Cortex of kidney (tissue), 1 donor: ENCODE data around the gene MICAL3.

Experiments used
- DNase-seq: peaks from one replicate; lab custom pipeline; 2025; lab: John Stamatoyannopoulos, UW

The MICAL3 gene

DNA sequence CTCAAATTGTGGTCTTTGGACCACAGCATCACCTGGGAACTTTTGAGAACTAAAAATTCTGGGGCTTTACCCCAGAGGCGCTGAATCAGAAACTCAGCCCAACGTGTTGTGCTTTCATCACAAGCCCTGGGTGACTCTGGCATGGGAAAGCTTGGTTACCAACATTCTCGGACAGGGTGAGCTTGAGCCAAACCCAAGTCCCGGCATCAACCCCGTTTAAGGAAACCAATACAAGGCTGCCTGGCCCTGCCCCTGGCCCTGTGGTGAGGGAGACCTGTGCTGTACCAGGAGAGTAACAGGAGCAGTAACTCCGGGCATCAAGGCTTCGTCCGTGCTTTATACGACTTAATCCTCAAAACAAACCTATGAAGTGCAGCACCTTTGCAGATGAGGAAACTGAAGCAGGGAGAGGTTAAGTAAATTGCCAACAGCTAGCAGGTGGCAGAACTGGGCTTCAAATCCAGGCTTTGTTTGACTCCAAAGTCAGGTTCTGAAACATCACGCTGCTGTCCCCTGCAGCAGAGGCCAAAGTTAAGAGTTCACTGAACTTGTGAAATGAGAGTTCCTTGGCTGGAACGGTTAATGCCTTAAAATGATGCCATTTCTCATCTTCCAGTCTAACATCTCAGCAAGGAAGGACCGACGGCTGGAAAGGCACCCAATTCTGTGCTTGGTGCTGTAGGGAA, 186.0 kb downstream of the MICAL3 start:
- DNase-seq: no peak

DNA sequence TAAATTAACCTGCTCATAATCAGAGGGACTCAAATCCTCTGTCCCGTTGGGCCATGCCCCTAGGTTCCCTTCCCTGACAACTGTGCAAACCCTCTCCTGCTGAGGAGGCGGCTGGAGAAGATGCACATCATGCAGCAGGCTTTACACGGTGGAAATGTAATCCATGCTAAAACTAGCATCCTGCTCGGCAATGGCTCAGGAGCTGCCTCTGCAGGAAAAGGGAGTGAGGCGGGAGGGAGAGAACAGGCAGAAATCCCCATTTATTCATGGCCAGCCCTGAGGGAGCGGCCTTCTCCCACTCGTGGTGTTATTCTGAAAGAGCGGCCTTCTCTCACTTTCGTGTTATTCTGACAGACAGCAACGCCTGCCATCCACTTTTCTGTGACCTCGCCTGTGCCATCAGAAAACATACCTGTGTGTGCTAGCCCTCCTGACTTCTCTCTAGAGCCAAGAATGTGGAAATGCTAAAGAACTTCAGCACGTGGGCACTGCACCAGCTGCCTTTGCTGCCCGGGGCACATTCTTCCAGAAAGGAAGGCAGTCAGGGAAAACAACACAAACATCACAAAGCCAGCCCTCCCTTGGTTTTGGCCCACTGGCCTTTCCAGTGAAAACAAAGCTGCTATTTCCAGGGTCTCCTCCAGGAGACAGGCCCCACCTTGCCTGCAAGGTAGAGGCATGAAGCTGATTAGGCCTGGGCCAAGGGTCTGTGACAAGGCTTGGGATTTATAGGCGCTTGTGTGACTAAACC, 187.2 kb downstream of the MICAL3 start:
- DNase-seq: no peak

DNA sequence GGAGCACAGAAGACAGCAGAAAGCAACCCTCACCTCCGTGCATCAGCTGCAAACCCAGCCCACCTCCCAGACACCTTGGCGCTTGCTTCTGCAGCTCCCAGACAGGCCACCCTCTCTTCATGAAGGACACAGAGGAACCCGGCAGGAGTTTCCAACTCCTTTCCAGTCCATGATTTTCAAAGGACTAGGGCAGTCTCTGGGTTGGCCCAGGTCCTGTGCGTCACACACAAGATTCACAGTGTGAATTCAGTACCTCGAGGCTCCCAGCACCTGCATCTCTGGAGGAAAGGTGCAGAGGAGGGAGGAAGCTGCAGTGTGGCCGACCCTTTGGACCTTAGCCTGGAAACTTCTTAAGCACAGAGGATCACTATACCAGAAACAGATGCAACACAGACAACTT, 189.1 kb downstream of the MICAL3 start:
- no peak for DNase-seq

DNA sequence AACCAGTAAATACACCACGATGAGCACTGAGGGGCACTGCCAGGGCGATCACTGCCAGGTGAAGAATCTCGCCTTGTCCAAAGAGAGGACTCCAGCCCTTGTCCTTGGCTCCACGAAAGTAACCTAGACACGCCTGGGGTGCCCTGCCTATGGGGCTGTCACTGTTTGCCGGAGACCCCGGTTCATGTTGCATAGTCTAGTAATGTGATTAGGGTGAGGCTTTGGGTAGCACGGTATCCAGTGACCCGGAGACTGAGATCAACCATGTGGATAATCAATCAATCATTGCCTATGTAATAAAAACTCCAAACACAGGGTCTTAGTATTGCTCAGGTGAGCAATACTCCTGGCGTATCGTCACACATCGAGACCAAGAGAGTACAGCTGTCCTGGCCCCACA, 190.9 kb downstream of the MICAL3 start:
- no peak for DNase-seq

DNA sequence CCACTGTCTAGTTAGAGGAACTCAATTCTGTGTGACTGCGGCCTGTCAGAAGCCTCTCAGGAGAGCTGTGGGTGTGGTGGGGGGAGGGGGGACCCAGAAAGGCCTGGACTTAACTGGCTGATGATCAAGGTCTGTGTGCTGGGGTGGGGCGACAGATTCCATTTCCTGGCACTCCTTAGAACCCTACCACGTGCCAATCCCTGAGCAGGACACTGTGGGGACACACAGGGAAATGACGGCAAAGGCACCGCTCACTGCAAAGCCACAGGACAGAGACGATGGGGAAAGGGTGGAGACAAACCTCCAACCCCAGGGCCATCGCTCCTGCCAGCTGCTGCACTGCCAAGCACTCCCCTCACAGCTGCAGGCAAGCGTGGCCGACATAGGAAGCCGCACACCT, 191.7 kb downstream of the MICAL3 start:
- no peak for DNase-seq

DNA sequence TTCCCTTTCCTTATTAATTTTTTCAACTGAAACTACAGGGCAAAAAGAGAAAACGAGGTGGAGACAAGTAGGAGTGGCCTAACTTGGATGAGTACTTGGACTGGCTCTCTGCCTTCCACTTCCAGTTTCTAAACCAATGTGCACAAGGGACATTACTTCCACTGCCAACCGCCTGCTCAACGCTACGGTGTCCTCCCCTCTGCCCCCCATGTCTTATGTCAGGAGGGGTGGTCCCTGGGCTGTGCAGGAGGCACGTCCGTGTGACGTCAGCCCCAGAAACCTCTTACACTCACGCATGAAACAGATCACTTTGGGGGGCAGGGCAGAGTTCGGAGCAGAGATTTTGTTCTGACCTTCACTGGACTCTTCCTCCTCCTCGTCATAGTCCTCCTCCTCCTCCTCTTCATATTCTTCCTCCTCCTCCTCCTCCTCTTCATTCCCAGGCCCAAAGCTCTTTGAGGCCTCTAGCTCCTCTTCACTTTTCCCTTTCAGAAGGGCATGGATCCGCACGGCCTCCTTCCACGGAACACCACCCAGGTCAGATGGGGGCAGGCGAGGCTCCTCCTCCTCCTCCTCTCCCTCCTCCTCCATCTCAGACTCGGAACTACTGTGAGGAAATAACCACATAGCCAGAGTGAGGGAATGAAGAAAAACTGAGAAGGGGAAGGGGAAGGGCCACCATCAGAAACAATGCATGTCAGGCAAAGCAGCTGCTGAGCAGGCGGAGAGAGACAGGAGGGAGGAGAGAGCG, 192.7 kb downstream of the MICAL3 start:
- no peak for DNase-seq

DNA sequence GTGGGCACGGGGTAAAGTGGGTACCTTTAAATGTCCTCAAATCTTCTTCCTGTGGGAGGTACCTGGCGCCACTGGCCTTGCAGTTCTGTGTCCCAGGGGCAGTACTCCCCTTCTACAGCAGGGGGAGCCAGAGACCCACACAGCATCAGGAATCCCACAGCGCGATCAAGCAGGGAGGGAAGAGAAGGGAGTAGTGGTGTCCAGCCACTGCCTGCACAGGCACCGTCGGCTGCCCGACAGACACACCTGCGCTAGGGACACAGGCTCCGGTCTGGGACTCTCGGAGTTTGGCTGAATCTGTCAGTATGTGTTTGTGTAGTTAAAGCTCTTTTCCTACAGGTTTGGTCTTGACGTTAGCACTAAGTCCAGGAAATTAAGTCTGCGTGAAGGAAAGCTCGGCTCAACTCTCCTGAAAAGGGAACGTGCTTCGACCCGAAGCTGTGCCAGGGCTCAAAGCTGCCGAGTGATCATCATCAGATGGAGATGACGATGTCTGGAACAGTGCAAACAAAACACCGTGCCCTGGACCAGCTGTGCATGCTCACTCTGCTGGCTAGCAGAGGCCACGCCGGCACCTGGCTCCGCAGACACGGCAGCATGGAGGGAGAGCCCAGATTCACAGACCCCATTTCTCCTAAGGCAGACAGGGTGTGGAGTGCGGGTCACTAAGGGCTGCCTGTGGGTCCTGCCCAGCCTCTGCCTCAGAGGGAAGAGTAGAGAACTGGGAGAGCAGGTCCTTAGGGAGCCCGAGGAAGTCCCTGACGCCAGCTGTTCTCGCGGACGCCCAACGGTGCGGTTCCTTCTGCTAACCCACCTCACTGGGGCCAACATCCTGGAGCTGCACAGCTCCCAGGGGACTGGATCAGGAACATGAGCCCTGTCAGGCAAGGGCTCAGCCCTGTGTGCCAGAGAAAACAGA, 194.1 kb downstream of the MICAL3 start:
- DNase-seq: no peak

DNA sequence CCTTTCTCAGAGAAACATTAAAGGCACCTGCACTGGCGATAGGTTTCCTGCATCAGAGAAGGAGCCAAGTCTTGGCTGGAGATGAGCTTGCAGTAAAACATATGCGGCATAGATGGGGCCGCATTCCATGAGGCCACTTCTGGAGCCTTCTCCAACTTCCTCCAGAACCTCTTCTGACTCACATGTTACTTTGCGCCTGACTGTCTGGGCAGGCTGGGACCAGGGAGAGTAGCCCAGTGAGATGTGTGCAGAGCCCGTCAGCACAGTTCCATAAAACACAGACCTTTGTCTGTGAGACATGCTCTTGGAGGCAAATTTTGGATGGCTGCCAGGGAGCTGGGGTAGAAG, 194.7 kb downstream of the MICAL3 start:
- no peak for DNase-seq

DNA sequence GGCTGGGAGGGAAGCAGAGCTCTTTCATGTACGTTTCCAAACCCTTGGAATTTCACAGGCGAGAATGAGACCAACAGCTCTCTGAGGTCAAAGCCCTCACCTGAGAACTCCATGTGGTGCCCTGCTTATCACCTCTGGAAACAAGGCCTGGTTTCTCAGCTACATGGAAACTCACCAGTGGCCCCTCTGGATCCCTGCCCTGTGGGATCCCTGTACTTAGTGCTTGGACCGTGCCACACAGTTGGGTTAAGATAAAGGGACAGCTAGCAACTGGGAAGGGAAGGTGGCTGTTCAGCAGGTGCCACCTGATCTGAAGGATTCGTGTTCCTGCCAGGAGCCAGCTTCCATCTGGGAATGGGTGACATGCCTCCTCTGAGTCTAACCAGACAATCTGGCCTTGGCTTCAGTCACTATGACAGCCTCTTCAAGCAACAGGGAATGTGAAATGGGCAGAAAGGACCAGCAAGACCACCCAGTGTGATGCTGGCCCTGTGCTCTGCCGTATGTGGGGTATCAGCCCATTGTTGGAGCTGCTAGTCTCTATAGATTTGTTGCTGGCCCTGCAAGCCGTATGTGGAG, 195.8 kb downstream of the MICAL3 start:
- no peak for DNase-seq

DNA sequence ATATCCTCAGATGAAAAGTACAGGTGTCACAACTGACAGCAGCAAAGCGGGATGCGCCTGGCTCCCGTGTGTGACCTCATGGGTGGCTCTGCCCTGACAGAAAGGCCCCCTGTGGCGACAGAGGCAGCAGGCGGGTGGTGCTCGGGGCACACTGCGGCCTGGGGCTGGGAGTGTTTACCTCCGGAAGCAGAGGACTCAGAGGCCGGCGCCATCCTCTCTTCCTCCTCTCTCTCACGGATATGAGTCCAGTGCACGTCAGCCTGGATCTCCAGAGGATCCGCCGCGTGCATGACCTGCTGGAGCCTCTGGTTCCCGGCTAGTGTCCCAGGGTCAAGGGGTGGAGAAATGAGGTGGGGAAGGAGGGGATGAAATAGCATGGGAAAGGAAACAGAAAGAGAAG, 196.9 kb downstream of the MICAL3 start:
- no peak for DNase-seq

DNA sequence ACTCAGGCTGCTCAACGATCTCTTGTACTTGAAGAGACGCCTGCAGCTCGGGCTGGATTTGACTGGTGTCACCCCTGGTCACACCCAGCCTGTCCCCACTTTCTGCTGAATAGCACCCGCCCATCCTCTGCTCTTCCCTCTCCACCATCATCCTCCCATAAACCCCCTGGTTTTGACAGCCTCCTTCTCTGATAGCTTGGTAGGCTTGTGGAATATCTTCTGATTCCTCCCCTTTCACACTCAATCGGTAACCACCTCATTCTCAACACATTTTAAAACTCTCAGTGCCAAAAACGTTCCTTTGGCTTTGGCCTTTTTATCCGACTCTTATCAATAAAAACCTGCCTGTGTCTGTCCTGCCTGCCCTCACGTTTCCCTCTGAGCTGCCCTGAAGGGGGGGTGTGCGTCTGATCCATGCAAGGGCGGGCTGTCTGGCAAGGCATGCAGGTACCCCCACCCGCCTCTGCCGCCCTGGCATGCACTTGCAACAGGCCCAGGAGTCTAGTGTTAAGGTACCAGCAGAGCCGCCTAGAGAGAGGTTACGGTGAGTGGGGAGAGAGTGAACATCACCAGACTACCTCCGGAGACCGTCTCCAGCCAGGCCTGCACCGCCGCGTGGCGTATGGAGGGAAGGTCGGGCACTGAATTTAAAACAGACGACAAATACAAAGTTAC, 198.3 kb downstream of the MICAL3 start:
- no peak for DNase-seq

DNA sequence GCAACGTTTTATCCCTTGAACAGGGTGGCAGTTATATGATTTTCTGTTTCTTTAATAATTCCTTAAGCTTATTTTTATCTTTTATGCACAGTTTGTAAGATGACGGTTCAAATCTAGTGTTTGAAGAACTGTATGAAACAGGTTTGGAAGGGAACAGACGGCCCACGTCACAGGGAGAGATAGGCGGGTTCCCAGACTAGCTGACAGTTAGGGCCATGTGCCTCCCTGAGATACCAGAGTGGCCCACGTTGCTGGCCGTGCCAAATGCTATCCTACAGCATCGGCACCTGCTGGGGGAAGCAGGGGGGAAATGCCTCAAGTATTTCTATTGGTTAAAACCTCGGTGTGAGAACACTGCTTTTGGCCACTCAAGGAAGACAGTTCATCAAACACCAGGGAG, 199.9 kb downstream of the MICAL3 start:
- no peak for DNase-seq

DNA sequence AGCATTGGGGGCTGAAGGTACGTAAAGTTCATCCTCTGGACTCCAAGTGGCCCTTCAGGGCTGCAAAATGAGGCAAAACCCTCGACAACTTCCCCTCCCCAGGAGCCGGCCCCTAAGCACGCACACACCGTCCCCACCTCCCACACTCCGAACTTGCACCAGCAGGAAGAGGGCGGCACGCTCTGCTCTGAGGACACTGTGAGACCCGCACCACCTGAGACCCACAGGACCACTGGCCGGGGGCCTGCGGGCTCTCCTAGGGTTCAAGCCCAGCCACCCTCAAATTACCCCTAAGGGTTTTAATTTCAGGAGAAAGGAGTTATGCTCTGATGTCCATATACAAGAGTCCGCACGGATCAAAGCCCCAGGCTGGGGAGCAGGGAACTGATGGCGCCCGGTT, 200.4 kb downstream of the MICAL3 start:
- no peak for DNase-seq

DNA sequence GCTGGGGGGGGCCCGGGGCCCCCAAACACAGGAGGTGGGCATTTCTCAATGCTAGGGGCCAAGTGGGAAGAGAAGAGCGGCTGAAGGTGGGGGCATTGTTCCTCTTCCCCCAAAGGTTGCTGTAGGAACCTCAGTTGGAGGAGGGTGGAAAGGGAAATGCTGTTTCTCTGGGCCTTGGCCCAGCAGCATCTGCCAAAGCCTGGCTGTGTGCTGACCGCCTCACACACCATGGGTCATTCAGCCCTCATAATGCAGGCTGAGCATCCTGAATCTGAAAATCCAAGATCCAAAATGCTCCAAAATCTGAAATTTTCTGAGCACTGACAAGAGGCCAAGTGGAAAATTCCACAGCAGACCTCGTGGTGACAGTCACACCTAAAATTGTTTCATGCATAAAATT, 201.1 kb downstream of the MICAL3 start:
- no peak for DNase-seq

DNA sequence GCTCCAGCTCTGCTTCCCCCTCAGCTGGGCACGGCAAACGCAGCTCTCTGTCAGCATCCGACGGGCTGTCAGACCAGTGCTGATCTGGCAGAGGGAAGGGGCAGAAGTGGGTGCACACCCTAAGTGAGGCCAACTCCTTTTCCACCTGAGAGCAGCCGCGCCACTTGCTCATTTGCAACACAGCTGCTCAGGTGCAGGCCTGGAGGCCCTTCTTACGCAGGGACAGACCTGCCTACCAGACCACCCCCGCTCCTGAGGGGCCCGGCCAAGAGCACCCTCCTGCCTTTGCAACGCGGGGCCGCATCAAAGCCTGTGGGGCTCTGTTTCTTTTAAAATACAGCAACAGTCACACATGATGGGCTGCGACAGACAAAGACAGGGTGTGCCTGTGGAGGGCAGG, 202.3 kb downstream of the MICAL3 start:
- DNase-seq: no peak

DNA sequence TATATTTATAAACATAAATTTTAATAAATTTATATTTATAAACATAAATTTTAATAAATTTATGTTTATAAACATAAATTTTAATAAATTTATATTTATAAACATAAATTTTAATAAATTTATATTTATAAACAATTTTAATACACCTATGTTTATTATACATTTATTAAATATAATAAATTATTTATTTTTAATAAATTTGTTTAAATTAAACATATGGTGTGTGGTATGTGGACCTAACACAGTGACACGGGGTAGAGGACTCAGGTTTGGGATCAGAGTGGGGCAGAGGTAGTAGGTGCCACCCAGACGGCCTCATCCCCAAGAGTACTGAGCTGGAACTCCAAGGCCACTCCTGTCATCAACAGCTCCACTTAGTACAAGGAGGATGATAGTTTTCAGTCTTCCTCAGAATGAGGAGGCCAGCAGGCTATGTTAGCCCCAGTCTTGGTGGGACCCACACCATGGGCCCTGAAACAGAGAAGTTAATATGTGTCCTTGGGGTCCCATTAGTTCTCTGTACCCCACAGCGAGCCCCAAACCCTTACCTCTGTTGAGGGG, 203.4 kb downstream of the MICAL3 start:
- no peak for DNase-seq

DNA sequence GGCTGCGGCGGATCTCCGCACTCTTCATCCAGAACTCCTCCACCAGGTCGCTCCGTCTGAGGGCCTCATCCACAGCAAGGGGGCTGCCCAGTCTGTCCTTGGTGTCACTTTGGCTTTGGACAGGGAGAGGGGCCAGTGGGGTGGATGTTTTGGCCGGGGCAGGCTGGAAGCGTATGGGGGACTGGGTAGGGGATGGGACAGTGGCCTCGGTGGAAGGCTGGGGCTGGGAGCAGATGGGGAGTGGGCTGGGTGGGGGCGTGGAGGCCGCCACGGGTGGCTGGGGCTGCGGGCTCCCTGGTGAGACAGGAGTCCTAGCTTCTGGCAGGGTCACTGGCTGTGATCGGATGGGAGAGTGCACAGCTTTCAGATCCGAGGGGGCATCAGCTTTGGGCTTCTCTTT, 205.7 kb downstream of the MICAL3 start:
- no peak for DNase-seq

DNA sequence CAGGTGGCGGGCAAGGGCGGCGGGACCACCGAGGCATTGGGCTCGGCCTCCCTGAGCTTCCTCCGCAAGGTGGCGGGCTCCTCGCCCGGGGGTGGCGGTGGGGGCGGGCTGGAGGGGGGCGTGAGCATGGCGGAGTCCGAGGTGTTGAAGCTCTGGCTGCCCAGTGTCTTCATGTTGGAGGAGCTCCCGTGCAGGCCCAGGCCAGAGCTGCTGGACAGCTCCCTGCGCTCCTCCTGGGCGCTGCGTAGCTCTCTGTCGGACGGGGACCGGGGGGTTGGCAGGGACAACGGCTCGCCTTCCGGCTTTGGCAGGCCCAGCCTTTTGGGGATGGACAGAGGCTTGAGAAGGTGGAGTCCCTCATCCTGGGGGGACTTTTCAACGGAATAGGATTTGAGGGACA, 206.2 kb downstream of the MICAL3 start:
- DNase-seq: no peak

DNA sequence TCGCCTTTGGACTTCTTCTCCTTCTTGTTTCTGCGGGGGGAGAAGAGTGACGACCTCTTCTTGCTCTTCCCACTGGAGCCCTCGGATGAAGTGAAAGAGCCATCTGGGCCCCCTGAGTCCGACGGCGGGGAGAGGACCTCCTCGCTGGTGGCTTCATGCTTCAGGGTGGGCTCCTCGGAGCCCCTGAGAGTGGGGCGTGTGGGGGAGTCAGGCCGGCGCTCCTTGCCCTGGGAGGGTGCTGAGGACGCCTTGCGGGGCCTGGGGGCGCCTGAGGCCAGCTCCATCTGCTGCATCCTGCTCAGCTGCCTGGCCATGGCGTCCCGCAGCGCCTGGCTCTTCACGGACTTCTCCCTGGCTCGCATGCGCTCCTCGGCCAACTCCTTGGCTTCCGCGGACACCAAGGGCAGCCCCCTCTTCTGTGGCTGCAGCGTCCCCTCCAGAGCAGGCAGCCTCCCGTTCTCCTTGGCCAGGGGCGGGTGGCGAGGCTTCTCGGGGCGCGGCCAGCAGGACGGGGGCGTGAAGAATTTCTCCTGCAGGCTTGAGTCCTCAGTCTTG, 206.8 kb downstream of the MICAL3 start:
- no peak for DNase-seq

DNA sequence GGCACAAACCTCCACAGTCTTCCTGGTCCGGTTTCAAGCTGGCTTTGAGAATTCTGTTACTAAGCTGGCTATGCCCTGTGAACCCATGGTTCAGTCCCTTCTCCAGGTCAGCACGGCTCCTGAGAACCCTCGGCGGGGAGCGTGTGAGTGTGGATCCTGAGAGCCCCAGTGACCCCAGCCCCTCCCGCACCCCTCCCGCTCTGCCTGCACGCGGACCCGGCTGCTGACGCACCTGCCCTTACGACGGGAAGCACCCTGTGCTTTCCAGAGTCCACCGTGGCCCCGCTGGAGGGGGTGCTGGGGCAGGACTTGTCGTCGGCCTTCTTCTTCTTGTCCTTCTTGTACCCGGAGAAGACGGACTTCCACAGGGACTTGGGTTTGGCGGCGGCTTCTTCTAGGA, 207.3 kb downstream of the MICAL3 start:
- DNase-seq: no peak

DNA sequence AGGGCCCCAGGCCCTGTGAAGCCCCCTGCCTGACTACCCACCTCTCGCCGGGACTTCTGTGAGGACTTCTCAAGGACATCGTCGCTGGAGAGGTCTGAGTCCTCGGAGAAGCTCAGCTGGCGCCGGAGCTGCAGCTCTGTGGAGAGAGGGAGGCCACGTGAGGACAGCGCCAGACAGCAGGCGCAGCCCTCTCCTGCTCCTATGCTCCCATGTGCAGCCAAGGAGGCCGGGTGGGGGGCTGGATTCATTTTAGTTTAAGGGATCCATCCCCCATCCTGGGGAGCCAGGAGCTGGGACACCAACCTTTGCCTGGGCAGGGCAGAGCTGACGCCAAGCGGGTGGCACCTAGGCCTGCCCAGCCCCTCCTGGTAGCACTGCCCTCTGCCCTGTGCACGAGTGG, 207.7 kb downstream of the MICAL3 start:
- DNase-seq: no peak
